GM18520 (cell line): ENCODE data around the gene UBAP2.

ENCODE experiments used
- ATAC-seq: cut with Tn5 transposase; IDR thresholded peaks from one replicate; pipeline ENCODE4 v1.9.1; 2021; ENCODE audit not compliant: unreplicated experiment

Gene UBAP2

GRCh38 chr9:33880211-33881089 lies 168.2 kb downstream of the UBAP2 start:
- no peak for ATAC-seq

- no peak for ATAC-seq
Observed at GRCh38 chr9:33878691-33879366, 169.9 kb downstream of the UBAP2 start.

GRCh38 chr9:33877727-33878489 lies 170.8 kb downstream of the UBAP2 start:
- no peak for ATAC-seq
